ENCODE data around the gene SHISA9.

Gene SHISA9

DNA sequence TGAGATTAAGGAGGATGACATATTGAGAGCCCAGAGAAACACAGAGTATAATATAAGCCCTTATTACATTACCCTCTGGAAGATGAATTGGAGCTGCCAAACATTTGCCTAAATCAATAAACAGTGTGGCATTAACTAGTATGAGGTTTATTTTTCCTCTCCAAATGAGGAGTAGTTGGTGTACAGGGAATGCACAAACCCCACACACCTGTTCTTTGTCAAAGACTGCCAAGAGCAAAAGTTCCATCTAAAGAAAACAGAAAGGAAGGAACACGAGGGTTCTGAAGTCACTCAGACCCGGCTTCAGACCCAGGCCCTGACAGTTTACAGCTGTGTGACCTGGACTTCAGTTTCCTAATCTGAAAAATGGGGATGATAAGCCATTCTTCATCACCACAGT is 138.1 kb downstream of the SHISA9 start:
- no peak overlapping the region for H2AK5ac ChIP-seq (ENCODE audit: low read length, severe bottlenecking)
- no peak overlapping the region for H4K8ac ChIP-seq (ENCODE audit: low read length)
- H2BK12ac ChIP-seq (ENCODE audit: low read length in 2 of 2): no peak overlapping the region
- no peaks in the 10 kb centered on the region for H3K4me1 ChIP-seq (ENCODE audit: control insufficient read depth, insufficient read depth, low read depth, low read length)
- no peak overlapping the region for H2BK15ac ChIP-seq (ENCODE audit: low read depth, poor library complexity, severe bottlenecking)
- peaks cover 24% of the 10 kb centered on the region for H3K9me3 ChIP-seq (ENCODE audit: control insufficient read depth, low read length)
- H2BK5ac ChIP-seq (ENCODE audit: low read depth, low read length, poor library complexity, severe bottlenecking): no peak overlapping the region
- no peak overlapping the region for H4K91ac ChIP-seq (ENCODE audit: low read length)
- H3K23ac ChIP-seq (ENCODE audit: low read length in 2 of 2): no peak overlapping the region
- H3K9ac ChIP-seq (ENCODE audit: low read length): no peak overlapping the region
- WGBS: 7% methylated on average over 2 of the region's 2 CpGs
- DNase-seq: no peak
- no peak overlapping the region for H2AFZ ChIP-seq (ENCODE audit: low read depth, low read length)
- no peaks in the 10 kb centered on the region for H3K79me1 ChIP-seq (replicated peaks; ENCODE audit: low read length, poor library complexity, severe bottlenecking)
- no peak overlapping the region for H3K4ac ChIP-seq (ENCODE audit: low read depth in 1 of 2, low read length in 2 of 2)
- H3K36me3 ChIP-seq (ENCODE audit: control insufficient read depth in 1 of 2, insufficient read depth in 2 of 2, low read depth in 1 of 2, low read length in 2 of 2): no peaks in the 10 kb centered on the region
- no peak overlapping the region for H3K27ac ChIP-seq (ENCODE audit: low read length, poor library complexity, severe bottlenecking)
- H2BK120ac ChIP-seq (ENCODE audit: low read depth, low read length): no peak overlapping the region
- H3K4me2 ChIP-seq (ENCODE audit: low read length, poor library complexity, severe bottlenecking): no peak overlapping the region
- no peak overlapping the region for H3K18ac ChIP-seq (ENCODE audit: low read depth in 1 of 2, low read length in 2 of 2)
- H3K27me3 ChIP-seq (ENCODE audit: control insufficient read depth in 1 of 2, insufficient read depth in 1 of 2, low read length in 2 of 2): no peaks in the 10 kb centered on the region
- no peak overlapping the region for H3K4me3 ChIP-seq (ENCODE audit: insufficient read depth in 1 of 2, low read depth in 1 of 2, low read length in 2 of 2)
- no peak overlapping the region for H3K14ac ChIP-seq (ENCODE audit: low read length in 2 of 2)

GRCh38 chr16:13041180-13041579 is 139.8 kb downstream of the SHISA9 start:
- Histone ChIP-seq H3K9ac (ENCODE audit: low read length) (no peak overlapping the region), H2BK12ac (ENCODE audit: low read length in 2 of 2) (no peak overlapping the region), H3K4me2 (ENCODE audit: low read length, poor library complexity, severe bottlenecking) (no peak overlapping the region), H2BK120ac (ENCODE audit: low read depth, low read length) (no peak overlapping the region), H3K4me3 (ENCODE audit: insufficient read depth in 1 of 2, low read depth in 1 of 2, low read length in 2 of 2) (no peak overlapping the region), H3K27ac (ENCODE audit: low read length, poor library complexity, severe bottlenecking) (no peak overlapping the region), H3K23ac (ENCODE audit: low read length in 2 of 2) (no peak overlapping the region), H2AFZ (ENCODE audit: low read depth, low read length) (no peak overlapping the region), H4K8ac (ENCODE audit: low read length) (no peak overlapping the region), H2BK15ac (ENCODE audit: low read depth, poor library complexity, severe bottlenecking) (no peak overlapping the region), H3K36me3 (ENCODE audit: control insufficient read depth in 1 of 2, insufficient read depth in 2 of 2, low read depth in 1 of 2, low read length in 2 of 2) (no peaks in the 10 kb centered on the region), H2AK5ac (ENCODE audit: low read length, severe bottlenecking) (no peak overlapping the region), H3K4ac (ENCODE audit: low read depth in 1 of 2, low read length in 2 of 2) (no peak overlapping the region), H3K27me3 (ENCODE audit: control insufficient read depth in 1 of 2, insufficient read depth in 1 of 2, low read length in 2 of 2) (no peaks in the 10 kb centered on the region), H3K9me3 (ENCODE audit: control insufficient read depth, low read length) (peaks cover 25% of the 10 kb centered on the region), H3K4me1 (ENCODE audit: control insufficient read depth, insufficient read depth, low read depth, low read length) (no peaks in the 10 kb centered on the region), H3K18ac (ENCODE audit: low read depth in 1 of 2, low read length in 2 of 2) (no peak overlapping the region), H3K79me1 (replicated peaks; ENCODE audit: low read length, poor library complexity, severe bottlenecking) (no peaks in the 10 kb centered on the region), H2BK5ac (ENCODE audit: low read depth, low read length, poor library complexity, severe bottlenecking) (no peak overlapping the region), H3K14ac (ENCODE audit: low read length in 2 of 2) (no peak overlapping the region), H4K91ac (ENCODE audit: low read length) (no peak overlapping the region)
- no peak for DNase-seq
- 40% methylated on average over 1 of the region's 1 CpG for WGBS

- 68% methylated on average over 3 of the region's 5 CpGs for WGBS
- no peaks in the 10 kb centered on the region for H3K79me1 ChIP-seq (replicated peaks; ENCODE audit: low read length, poor library complexity, severe bottlenecking)
- no peak overlapping the region for H2BK120ac ChIP-seq (ENCODE audit: low read depth, low read length)
- no peak for DNase-seq
- H3K9ac ChIP-seq (ENCODE audit: low read length): no peak overlapping the region
- H3K4me3 ChIP-seq (ENCODE audit: insufficient read depth in 1 of 2, low read depth in 1 of 2, low read length in 2 of 2): no peak overlapping the region
- no peak overlapping the region for H3K4me2 ChIP-seq (ENCODE audit: low read length, poor library complexity, severe bottlenecking)
- no peak overlapping the region for H2AFZ ChIP-seq (ENCODE audit: low read depth, low read length)
- H3K4ac ChIP-seq (ENCODE audit: low read depth in 1 of 2, low read length in 2 of 2): no peak overlapping the region
- no peak overlapping the region for H2BK15ac ChIP-seq (ENCODE audit: low read depth, poor library complexity, severe bottlenecking)
- no peaks in the 10 kb centered on the region for H3K27me3 ChIP-seq (ENCODE audit: control insufficient read depth in 1 of 2, insufficient read depth in 1 of 2, low read length in 2 of 2)
- H3K9me3 ChIP-seq (ENCODE audit: control insufficient read depth, low read length): peaks cover 27% of the 10 kb centered on the region
- H4K91ac ChIP-seq (ENCODE audit: low read length): no peak overlapping the region
- no peak overlapping the region for H3K27ac ChIP-seq (ENCODE audit: low read length, poor library complexity, severe bottlenecking)
- H2BK12ac ChIP-seq (ENCODE audit: low read length in 2 of 2): no peak overlapping the region
- no peak overlapping the region for H2BK5ac ChIP-seq (ENCODE audit: low read depth, low read length, poor library complexity, severe bottlenecking)
- no peak overlapping the region for H2AK5ac ChIP-seq (ENCODE audit: low read length, severe bottlenecking)
- no peak overlapping the region for H3K23ac ChIP-seq (ENCODE audit: low read length in 2 of 2)
- H3K14ac ChIP-seq (ENCODE audit: low read length in 2 of 2): no peak overlapping the region
- H3K4me1 ChIP-seq (ENCODE audit: control insufficient read depth, insufficient read depth, low read depth, low read length): no peaks in the 10 kb centered on the region
- H4K8ac ChIP-seq (ENCODE audit: low read length): no peak overlapping the region
- H3K36me3 ChIP-seq (ENCODE audit: control insufficient read depth in 1 of 2, insufficient read depth in 2 of 2, low read depth in 1 of 2, low read length in 2 of 2): no peaks in the 10 kb centered on the region
- H3K18ac ChIP-seq (ENCODE audit: low read depth in 1 of 2, low read length in 2 of 2): no peak overlapping the region
These were observed 140.4 kb downstream of the SHISA9 start for GRCh38 chr16:13041646-13042290.

GRCh38 chr16:13042291-13042685 is 140.9 kb downstream of the SHISA9 start:
- Histone ChIP-seq H3K36me3 (ENCODE audit: control insufficient read depth in 1 of 2, insufficient read depth in 2 of 2, low read depth in 1 of 2, low read length in 2 of 2) (no peaks in the 10 kb centered on the region), H2BK15ac (ENCODE audit: low read depth, poor library complexity, severe bottlenecking) (no peak overlapping the region), H2BK120ac (ENCODE audit: low read depth, low read length) (no peak overlapping the region), H2BK5ac (ENCODE audit: low read depth, low read length, poor library complexity, severe bottlenecking) (no peak overlapping the region), H3K4ac (ENCODE audit: low read depth in 1 of 2, low read length in 2 of 2) (no peak overlapping the region), H3K27me3 (ENCODE audit: control insufficient read depth in 1 of 2, insufficient read depth in 1 of 2, low read length in 2 of 2) (no peaks in the 10 kb centered on the region), H3K4me2 (ENCODE audit: low read length, poor library complexity, severe bottlenecking) (no peak overlapping the region), H4K8ac (ENCODE audit: low read length) (no peak overlapping the region), H4K91ac (ENCODE audit: low read length) (no peak overlapping the region), H3K27ac (ENCODE audit: low read length, poor library complexity, severe bottlenecking) (no peak overlapping the region), H3K9ac (ENCODE audit: low read length) (no peak overlapping the region), H2BK12ac (ENCODE audit: low read length in 2 of 2) (no peak overlapping the region), H3K14ac (ENCODE audit: low read length in 2 of 2) (no peak overlapping the region), H3K23ac (ENCODE audit: low read length in 2 of 2) (no peak overlapping the region), H2AK5ac (ENCODE audit: low read length, severe bottlenecking) (no peak overlapping the region), H3K18ac (ENCODE audit: low read depth in 1 of 2, low read length in 2 of 2) (no peak overlapping the region), H3K79me1 (replicated peaks; ENCODE audit: low read length, poor library complexity, severe bottlenecking) (no peaks in the 10 kb centered on the region), H3K9me3 (ENCODE audit: control insufficient read depth, low read length) (peaks cover 27% of the 10 kb centered on the region), H3K4me3 (ENCODE audit: insufficient read depth in 1 of 2, low read depth in 1 of 2, low read length in 2 of 2) (no peak overlapping the region), H3K4me1 (ENCODE audit: control insufficient read depth, insufficient read depth, low read depth, low read length) (no peaks in the 10 kb centered on the region), H2AFZ (ENCODE audit: low read depth, low read length) (no peak overlapping the region)
- no peak for DNase-seq

All from mesenchymal stem cell (in vitro differentiated cells and primary cell).